ENCODE measurements around the gene HIVEP3.

The HIVEP3 gene

GRCh38 chr1:41583658-41584547 lies 334.8 kb downstream of the HIVEP3 start:
- Histone ChIP-seq H3K4me2 (ENCODE audit: low read depth, low read length) (no peak overlapping the region), H2AFZ (ENCODE audit: low read length) (no peak overlapping the region), H3K36me3 (replicated peaks; ENCODE audit: insufficient read depth, low read length) (no peaks in the 10 kb centered on the region), H3K27ac (ENCODE audit: low read length) (no peak overlapping the region), H3K79me2 (ENCODE audit: low read length) (no peaks in the 10 kb centered on the region), H4K20me1 (ENCODE audit: insufficient read depth, low read length) (no peaks in the 10 kb centered on the region), H3K9me3 (replicated peaks; ENCODE audit: insufficient read depth, low read length) (no peaks in the 10 kb centered on the region), H3K9ac (ENCODE audit: low read length) (no peak overlapping the region), H3F3A (ENCODE audit: insufficient read depth, low read length) (no peaks in the 10 kb centered on the region), H3K27me3 (replicated peaks; ENCODE audit: insufficient read depth, low read length) (no peaks in the 10 kb centered on the region), H3K4me1 (ENCODE audit: low read length) (peaks cover 6% of the 10 kb centered on the region; the same call in 1 of the 2 replicates), H3K9me2 (replicated peaks; ENCODE audit: insufficient read depth, low read length) (no peaks in the 10 kb centered on the region), H3K4me3 (ENCODE audit: low read length) (no peak overlapping the region)
- DNase-seq = no peak
- TF ChIP-seq EZH2 (optimal IDR thresholded peaks at IDR 0.05; ENCODE audit: low read depth, low read length) = no peak
- TF ChIP-seq EZH2phosphoT487 (IDR thresholded peaks at IDR 0.05; ENCODE audit: low read length) = no peak
- no peak for TF ChIP-seq CTCF (IDR thresholded peaks at IDR 0.05; ENCODE audit: low read length)

GRCh38 chr1:41582851-41583657 lies 335.7 kb downstream of the HIVEP3 start:
- H3K4me3 ChIP-seq (ENCODE audit: low read length) = no peak overlapping the region

GRCh38 chr1:41582351-41582750 lies 336.4 kb downstream of the HIVEP3 start:
- TF ChIP-seq EZH2 (optimal IDR thresholded peaks at IDR 0.05; ENCODE audit: low read depth, low read length) (no peak), EZH2phosphoT487 (IDR thresholded peaks at IDR 0.05; ENCODE audit: low read length) (no peak), CTCF (IDR thresholded peaks at IDR 0.05; ENCODE audit: low read length) (no peak)
- DNase-seq = no peak

More at GRCh38 chr1:41582851-41583657, 335.7 kb downstream of the HIVEP3 start:
- Histone ChIP-seq H4K20me1 (ENCODE audit: insufficient read depth, low read length) (no peaks in the 10 kb centered on the region), H3K79me2 (ENCODE audit: low read length) (no peaks in the 10 kb centered on the region), H3K9me3 (replicated peaks; ENCODE audit: insufficient read depth, low read length) (no peaks in the 10 kb centered on the region), H3K4me1 (ENCODE audit: low read length) (peaks cover 9% of the 10 kb centered on the region), H3K9ac (ENCODE audit: low read length) (no peak overlapping the region), H3F3A (ENCODE audit: insufficient read depth, low read length) (no peaks in the 10 kb centered on the region), H2AFZ (ENCODE audit: low read length) (no peak overlapping the region), H3K36me3 (replicated peaks; ENCODE audit: insufficient read depth, low read length) (no peaks in the 10 kb centered on the region), H3K9me2 (replicated peaks; ENCODE audit: insufficient read depth, low read length) (no peaks in the 10 kb centered on the region), H3K27ac (ENCODE audit: low read length) (no peak overlapping the region), H3K4me2 (ENCODE audit: low read depth, low read length) (no peak overlapping the region), H3K27me3 (replicated peaks; ENCODE audit: insufficient read depth, low read length) (no peaks in the 10 kb centered on the region)
- TF ChIP-seq EZH2 (optimal IDR thresholded peaks at IDR 0.05; ENCODE audit: low read depth, low read length) = no peak
- no peak for TF ChIP-seq EZH2phosphoT487 (IDR thresholded peaks at IDR 0.05; ENCODE audit: low read length)
- no peak for TF ChIP-seq CTCF (IDR thresholded peaks at IDR 0.05; ENCODE audit: low read length)
- no peak for DNase-seq

More at GRCh38 chr1:41582351-41582750, 336.4 kb downstream of the HIVEP3 start:
- H3K9ac ChIP-seq (ENCODE audit: low read length) = no peak overlapping the region
- no peak overlapping the region for H3K4me2 ChIP-seq (ENCODE audit: low read depth, low read length)
- no peaks in the 10 kb centered on the region for H3K9me3 ChIP-seq (replicated peaks; ENCODE audit: insufficient read depth, low read length)
- H4K20me1 ChIP-seq (ENCODE audit: insufficient read depth, low read length) = no peaks in the 10 kb centered on the region
- no peak overlapping the region for H2AFZ ChIP-seq (ENCODE audit: low read length)
- H3K27ac ChIP-seq (ENCODE audit: low read length) = no peak overlapping the region
- no peak overlapping the region for H3K4me3 ChIP-seq (ENCODE audit: low read length)
- H3K27me3 ChIP-seq (replicated peaks; ENCODE audit: insufficient read depth, low read length) = no peaks in the 10 kb centered on the region
- H3K79me2 ChIP-seq (ENCODE audit: low read length) = no peaks in the 10 kb centered on the region
- H3F3A ChIP-seq (ENCODE audit: insufficient read depth, low read length) = no peaks in the 10 kb centered on the region
- no peaks in the 10 kb centered on the region for H3K9me2 ChIP-seq (replicated peaks; ENCODE audit: insufficient read depth, low read length)
- H3K4me1 ChIP-seq (ENCODE audit: low read length) = peaks cover 9% of the 10 kb centered on the region
- no peaks in the 10 kb centered on the region for H3K36me3 ChIP-seq (replicated peaks; ENCODE audit: insufficient read depth, low read length)
